ES-I3 (cell line): ENCODE data around the gene COL6A1.
A peak's percentile ranks its signal among the peaks of the same experiment; 100 is the strongest.

Source experiments
- H3K36me3 ChIP-seq: 2 replicates; pipeline ENCODE4 v1.6.1; 2013; ENCODE audit warnings: mild to moderate bottlenecking, low read length, control low read depth, moderate library complexity; ENCODE audit not compliant: insufficient read depth
- H3K4me1 ChIP-seq: 2 replicates; pipeline ENCODE4 v1.6.1; 2013; ENCODE audit warnings: mild to moderate bottlenecking, control low read depth, low read length; ENCODE audit not compliant: insufficient read depth
- H3K9ac ChIP-seq: 2 replicates; pipeline ENCODE4 v1.6.1; 2013; ENCODE audit warnings: low read depth, mild to moderate bottlenecking, low read length, moderate library complexity
- H3K9me3 ChIP-seq: 2 replicates; pipeline ENCODE4 v1.6.1; 2013; ENCODE audit warnings: mild to moderate bottlenecking, low read length, moderate library complexity; ENCODE audit not compliant: control insufficient read depth, insufficient read depth

The COL6A1 gene

GRCh38 chr21:45979141-45979631 lies 2.4 kb upstream of the COL6A1 start:
- Histone ChIP-seq H3K36me3 (no peaks in the 10 kb centered on the region), H3K9me3 (no peaks in the 10 kb centered on the region), H3K9ac (no peak overlapping the region), H3K4me1 (peaks cover 11% of the 10 kb centered on the region; the same call in 1 of the 2 replicates)

- Histone ChIP-seq H3K4me1 (peaks cover 8% of the 10 kb centered on the region; the same call in 1 of the 2 replicates), H3K9me3 (no peaks in the 10 kb centered on the region), H3K36me3 (no peaks in the 10 kb centered on the region; the same call in 1 of the 2 replicates), H3K9ac (no peak overlapping the region)
Observed at GRCh38 chr21:45979651-45980050, 1.9 kb upstream of the COL6A1 start.

- no peaks in the 10 kb centered on the region for H3K9me3 ChIP-seq
- H3K4me1 ChIP-seq = peaks cover 6% of the 10 kb centered on the region; the same call in 1 of the 2 replicates
- H3K9ac ChIP-seq = no peak overlapping the region
- H3K36me3 ChIP-seq = no peaks in the 10 kb centered on the region; the same call in 1 of the 2 replicates
Observed at GRCh38 chr21:45980271-45980670, 1.3 kb upstream of the COL6A1 start.

- H3K36me3 ChIP-seq = no peaks in the 10 kb centered on the region; the same call in 1 of the 2 replicates
- H3K9ac ChIP-seq = peak overlapping the region; percentile 31; the same call in 1 of the 2 replicates
- H3K9me3 ChIP-seq = no peaks in the 10 kb centered on the region
- peaks cover 6% of the 10 kb centered on the region; the same call in 1 of the 2 replicates for H3K4me1 ChIP-seq
Observed at GRCh38 chr21:45980697-45981096, 873 bp upstream of the COL6A1 start.

- H3K4me1 ChIP-seq = peaks cover 6% of the 10 kb centered on the region; the same call in 1 of the 2 replicates
- no peaks in the 10 kb centered on the region; the same call in 1 of the 2 replicates for H3K36me3 ChIP-seq
- no peaks in the 10 kb centered on the region for H3K9me3 ChIP-seq
- H3K9ac ChIP-seq = peak overlapping the region; percentile 81
Observed at GRCh38 chr21:45982092-45982757, 655 bp downstream of the COL6A1 start.

GRCh38 chr21:45982758-45983648 lies 1.4 kb downstream of the COL6A1 start:
- Histone ChIP-seq H3K9ac (peak overlapping the region; percentile 81; the same call in 1 of the 2 replicates), H3K9me3 (no peaks in the 10 kb centered on the region), H3K4me1 (peaks cover 6% of the 10 kb centered on the region; the same call in 1 of the 2 replicates), H3K36me3 (no peaks in the 10 kb centered on the region; the same call in 1 of the 2 replicates)

GRCh38 chr21:45983649-45983965 lies 2.0 kb downstream of the COL6A1 start:
- H3K9me3 ChIP-seq = no peaks in the 10 kb centered on the region
- no peaks in the 10 kb centered on the region; the same call in 1 of the 2 replicates for H3K36me3 ChIP-seq
- H3K9ac ChIP-seq = no peak overlapping the region
- peaks cover 6% of the 10 kb centered on the region; the same call in 1 of the 2 replicates for H3K4me1 ChIP-seq

- Histone ChIP-seq H3K4me1 (peaks cover 5% of the 10 kb centered on the region; the same call in 1 of the 2 replicates), H3K36me3 (no peaks in the 10 kb centered on the region; the same call in 1 of the 2 replicates), H3K9ac (no peak overlapping the region), H3K9me3 (no peaks in the 10 kb centered on the region)
Observed at GRCh38 chr21:45983981-45984551, 2.5 kb downstream of the COL6A1 start.

- H3K4me1 ChIP-seq = peaks cover 4% of the 10 kb centered on the region; the same call in 1 of the 2 replicates
- H3K9me3 ChIP-seq = no peaks in the 10 kb centered on the region
- no peaks in the 10 kb centered on the region; the same call in 1 of the 2 replicates for H3K36me3 ChIP-seq
- no peak overlapping the region for H3K9ac ChIP-seq
Observed at GRCh38 chr21:45984584-45985095, 3.1 kb downstream of the COL6A1 start.

GRCh38 chr21:45985471-45986315 lies 4.1 kb downstream of the COL6A1 start:
- Histone ChIP-seq H3K9me3 (no peaks in the 10 kb centered on the region), H3K36me3 (no peaks in the 10 kb centered on the region; the same call in 1 of the 2 replicates), H3K9ac (no peak overlapping the region), H3K4me1 (peaks cover 2% of the 10 kb centered on the region; the same call in 1 of the 2 replicates)

GRCh38 chr21:45986316-45987051 lies 4.9 kb downstream of the COL6A1 start:
- Histone ChIP-seq H3K36me3 (no peaks in the 10 kb centered on the region; the same call in 1 of the 2 replicates), H3K9ac (no peak overlapping the region), H3K9me3 (no peaks in the 10 kb centered on the region), H3K4me1 (no peaks in the 10 kb centered on the region; the same call in 1 of the 2 replicates)

GRCh38 chr21:45987121-45987711 lies 5.6 kb downstream of the COL6A1 start:
- no peaks in the 10 kb centered on the region; the same call in 1 of the 2 replicates for H3K4me1 ChIP-seq
- no peaks in the 10 kb centered on the region for H3K9me3 ChIP-seq
- no peak overlapping the region for H3K9ac ChIP-seq
- no peaks in the 10 kb centered on the region; the same call in 1 of the 2 replicates for H3K36me3 ChIP-seq
